LNCaP clone FGC (cell line): ENCODE data around the gene PECR.

Source experiments
- DNase-seq: peaks from one replicate; pipeline ENCODE4 v3.0.0-alpha.2; 2011; ENCODE audit warnings: low read depth
- H3K4me3 ChIP-seq: 2 replicates; pipeline ENCODE4 v1.5.1; 2011; ENCODE audit warnings: mild to moderate bottlenecking, low read depth, low read length, control low read depth
- TF ChIP-seq, protein P1 (sequence below): IDR thresholded peaks from 2 replicates; pipeline ENCODE4 v1.5.1; 2012; ENCODE audit warnings: mild to moderate bottlenecking; ENCODE audit not compliant: control insufficient read depth, insufficient read depth; ENCODE audit errors: extremely low read depth

PECR gene

DNA sequence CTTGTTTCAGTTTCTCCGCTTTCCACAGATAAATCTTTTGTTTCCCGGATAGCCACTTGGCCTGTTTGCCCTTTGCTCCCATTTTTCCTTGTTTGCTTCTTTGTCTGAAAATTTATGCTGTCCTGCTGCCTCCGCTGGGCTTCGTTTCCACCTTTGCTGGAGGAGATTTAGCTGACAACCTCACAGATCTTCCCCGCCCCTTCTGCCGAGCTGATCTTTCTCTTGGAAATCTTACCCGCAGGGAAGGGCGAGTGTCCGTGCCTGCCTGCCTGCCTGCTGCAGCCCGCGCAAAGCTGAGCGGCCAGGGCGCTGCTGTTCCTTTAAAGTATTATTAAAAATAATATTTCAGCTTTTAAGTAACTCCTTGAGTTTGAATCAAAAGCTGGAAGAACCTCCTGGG lies 26.2 kb upstream of the PECR start:
- no peak for DNase-seq
- H3K4me3 ChIP-seq: no peak overlapping the region
- TF ChIP-seq, protein P1, sequence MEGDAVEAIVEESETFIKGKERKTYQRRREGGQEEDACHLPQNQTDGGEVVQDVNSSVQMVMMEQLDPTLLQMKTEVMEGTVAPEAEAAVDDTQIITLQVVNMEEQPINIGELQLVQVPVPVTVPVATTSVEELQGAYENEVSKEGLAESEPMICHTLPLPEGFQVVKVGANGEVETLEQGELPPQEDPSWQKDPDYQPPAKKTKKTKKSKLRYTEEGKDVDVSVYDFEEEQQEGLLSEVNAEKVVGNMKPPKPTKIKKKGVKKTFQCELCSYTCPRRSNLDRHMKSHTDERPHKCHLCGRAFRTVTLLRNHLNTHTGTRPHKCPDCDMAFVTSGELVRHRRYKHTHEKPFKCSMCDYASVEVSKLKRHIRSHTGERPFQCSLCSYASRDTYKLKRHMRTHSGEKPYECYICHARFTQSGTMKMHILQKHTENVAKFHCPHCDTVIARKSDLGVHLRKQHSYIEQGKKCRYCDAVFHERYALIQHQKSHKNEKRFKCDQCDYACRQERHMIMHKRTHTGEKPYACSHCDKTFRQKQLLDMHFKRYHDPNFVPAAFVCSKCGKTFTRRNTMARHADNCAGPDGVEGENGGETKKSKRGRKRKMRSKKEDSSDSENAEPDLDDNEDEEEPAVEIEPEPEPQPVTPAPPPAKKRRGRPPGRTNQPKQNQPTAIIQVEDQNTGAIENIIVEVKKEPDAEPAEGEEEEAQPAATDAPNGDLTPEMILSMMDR: no peak

DNA sequence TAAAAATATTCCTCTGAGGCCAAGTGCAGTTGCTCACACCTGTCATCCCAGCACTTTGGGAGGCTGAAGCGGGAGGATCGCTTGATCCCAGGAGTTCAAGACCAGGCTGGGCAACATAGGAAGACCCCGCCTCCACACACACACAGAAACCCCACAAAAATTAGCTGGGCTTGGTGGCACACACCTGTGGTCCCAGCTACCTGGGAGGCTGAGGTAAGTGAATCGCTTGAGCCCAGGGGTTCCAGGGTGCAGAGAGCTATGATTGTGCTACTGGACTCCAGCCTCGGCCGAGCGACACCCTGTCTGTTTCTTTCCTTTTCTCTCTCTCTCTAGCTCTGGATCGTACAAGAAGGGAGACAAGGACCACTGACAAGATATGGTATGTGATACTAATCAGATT lies 25.7 kb upstream of the PECR start:
- DNase-seq: no peak
- TF ChIP-seq, protein P1: no peak
- no peak overlapping the region for H3K4me3 ChIP-seq

DNA sequence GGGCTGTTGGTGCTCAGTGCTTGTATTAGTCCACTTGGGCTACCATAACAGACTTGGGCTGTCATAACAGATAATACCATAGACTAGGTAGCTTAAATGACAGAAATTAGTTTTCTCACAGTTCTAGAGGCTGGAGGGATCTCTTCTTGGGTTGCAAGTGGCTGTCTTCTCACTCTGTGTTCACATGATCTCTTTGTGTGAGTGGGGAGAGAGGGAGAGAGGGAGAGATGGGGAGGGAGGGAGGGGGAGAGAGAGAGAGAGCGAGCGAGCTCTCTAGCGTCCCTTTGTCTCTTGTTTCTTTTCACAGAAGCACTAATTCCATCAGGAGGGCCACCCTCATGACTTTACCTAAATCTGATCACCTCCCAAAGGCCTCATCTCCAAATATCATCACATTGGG lies 23.1 kb upstream of the PECR start:
- no peak for DNase-seq
- H3K4me3 ChIP-seq: no peak overlapping the region
- TF ChIP-seq, protein P1: no peak

DNA sequence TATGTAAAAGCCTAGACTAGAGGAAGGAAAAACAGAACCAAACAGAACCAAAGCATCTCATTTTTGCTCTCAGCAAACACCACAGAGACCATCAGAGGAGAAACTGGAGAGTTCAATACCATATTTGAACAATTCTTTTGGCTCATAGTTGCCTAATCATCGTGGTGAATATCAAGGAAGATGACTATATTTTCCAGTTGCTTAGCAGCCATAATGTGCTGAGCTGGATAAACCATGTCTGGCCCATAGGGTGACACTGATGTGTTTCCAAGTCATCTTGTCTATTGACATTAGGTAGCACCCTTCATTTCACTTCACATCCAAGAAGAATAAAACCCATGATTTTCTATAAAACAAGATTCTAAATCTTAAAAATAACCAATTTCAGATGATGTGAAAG lies 21.6 kb upstream of the PECR start:
- DNase-seq: no peak
- TF ChIP-seq, protein P1: no peak
- H3K4me3 ChIP-seq: no peak overlapping the region

DNA sequence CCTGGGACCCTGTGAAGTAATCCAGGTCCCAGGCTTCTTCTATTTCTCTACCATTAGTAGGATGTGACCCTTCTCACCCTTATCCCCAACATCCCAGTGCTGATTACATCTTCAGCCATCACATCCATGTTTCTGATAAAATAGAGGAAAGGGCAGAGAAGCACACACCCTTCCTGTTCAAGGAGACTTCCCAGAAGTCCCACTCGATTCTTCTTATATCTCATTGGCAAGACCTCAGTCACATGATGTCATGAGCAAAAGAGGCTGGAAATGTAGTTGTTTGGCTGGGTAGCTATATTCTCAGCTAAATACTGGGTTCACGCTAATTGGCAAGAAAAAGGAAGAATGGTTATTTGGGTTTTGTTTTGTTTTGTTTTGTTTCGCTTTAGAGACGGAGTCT lies 19.5 kb upstream of the PECR start:
- TF ChIP-seq, protein P1: no peak
- H3K4me3 ChIP-seq: no peak overlapping the region
- DNase-seq: no peak

DNA sequence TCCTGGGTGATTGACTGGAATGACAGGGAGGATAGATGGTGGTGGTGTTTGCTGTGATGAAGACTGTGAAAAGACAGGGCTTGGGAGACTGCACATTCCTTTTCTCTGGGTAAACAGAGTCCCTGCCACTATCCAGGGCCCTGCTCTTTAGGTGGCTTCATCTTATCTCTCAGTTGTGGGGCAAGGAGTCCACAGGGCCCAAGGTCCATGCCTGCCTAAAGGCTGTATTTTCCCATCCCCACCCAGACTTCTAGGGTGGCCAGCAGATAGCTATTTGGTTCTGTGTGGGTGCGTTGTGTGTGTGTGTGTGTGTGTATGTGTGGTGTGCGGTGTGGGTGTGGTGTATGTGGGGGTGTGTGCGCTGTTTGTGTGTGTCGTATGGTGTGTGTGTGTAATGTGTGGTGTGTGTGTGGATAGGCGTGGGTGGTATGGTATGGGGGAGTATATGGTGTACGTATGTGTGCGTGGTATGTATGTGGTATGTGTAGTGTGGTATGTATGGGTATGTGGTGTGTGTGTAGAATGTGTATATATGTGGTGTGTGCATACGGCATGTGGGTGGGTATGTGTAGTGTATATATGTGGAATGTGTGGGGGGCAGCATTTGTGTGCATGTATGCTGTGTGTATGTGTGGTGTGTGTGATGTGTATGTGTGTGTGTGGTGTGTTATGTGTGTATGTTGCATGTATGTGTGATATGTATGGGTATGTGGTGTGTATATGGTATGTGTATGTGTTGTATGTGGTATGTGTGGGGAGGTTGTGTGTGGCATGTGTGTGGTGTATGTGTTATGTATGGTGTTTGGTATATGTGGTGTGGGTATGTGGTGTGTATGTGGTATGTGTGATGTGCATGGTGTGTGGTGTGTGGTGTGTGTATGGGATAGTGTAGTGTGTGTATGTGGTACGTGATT lies 17.1 kb upstream of the PECR start:
- no peak overlapping the region for H3K4me3 ChIP-seq
- DNase-seq: no peak
- TF ChIP-seq, protein P1: no peak

DNA sequence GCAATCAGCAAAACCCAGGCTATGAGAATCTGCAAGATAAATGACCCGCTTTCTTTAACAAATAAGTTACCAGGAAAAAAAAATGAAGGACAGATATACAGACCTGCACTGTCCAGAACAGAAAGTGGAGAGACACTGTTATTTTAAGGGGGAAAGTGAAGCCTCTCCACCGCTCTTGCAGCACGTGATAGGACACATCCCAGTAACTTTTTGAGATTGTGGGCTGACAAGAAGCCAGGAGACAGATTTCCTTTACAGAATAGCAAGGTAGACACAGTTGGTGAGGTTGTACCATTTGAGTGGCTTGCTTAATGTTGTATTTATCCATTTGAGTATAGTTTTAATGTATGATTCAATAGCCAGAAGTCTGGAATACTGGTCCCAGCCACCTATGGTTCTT lies 13.1 kb upstream of the PECR start:
- TF ChIP-seq, protein P1: no peak
- H3K4me3 ChIP-seq: no peak overlapping the region
- no peak for DNase-seq
